Stimulated activated naive CD4-positive, alpha-beta T cell (primary cell): ENCODE data around the gene C2orf68.
"Not testable (repeated sequence)": the region's sequence is repeated elsewhere in the genome, so short reads cannot be mapped to it uniquely, and the experiment has no call there.

Experiments
- DNase-seq, 6 experiments: peaks; one replicate each; lab custom pipeline; 2025; lab: John Stamatoyannopoulos, UW

Gene C2orf68

GRCh38 chr2:85631316-85631715 is 19.4 kb upstream of the C2orf68 start:
- DNase-seq, result no peak

GRCh38 chr2:85628658-85629057 is 16.8 kb upstream of the C2orf68 start:
- DNase-seq, result no peak

- DNase-seq, result no peak
These were observed 12.1 kb upstream of the C2orf68 start for GRCh38 chr2:85623991-85624390.

- no peak for DNase-seq
These were observed 9.5 kb upstream of the C2orf68 start for GRCh38 chr2:85621338-85621737.

GRCh38 chr2:85619617-85620016 is 7.8 kb upstream of the C2orf68 start:
- DNase-seq, result no peak

GRCh38 chr2:85617723-85618122 is 5.9 kb upstream of the C2orf68 start:
- not testable (repeated sequence) for DNase-seq

GRCh38 chr2:85615413-85615728 is 3.5 kb upstream of the C2orf68 start:
- DNase-seq, result no peak

GRCh38 chr2:85614757-85615156 is 2.9 kb upstream of the C2orf68 start:
- not testable (repeated sequence) for DNase-seq

- DNase-seq, result no peak
These were observed 2.0 kb upstream of the C2orf68 start for GRCh38 chr2:85613717-85614515.

- DNase-seq, result peak in 1 of 6 experiments; percentile 33
These were observed 605 bp downstream of the C2orf68 start for GRCh38 chr2:85611217-85611704.

- DNase-seq, result no peak
These were observed 4.3 kb downstream of the C2orf68 start for GRCh38 chr2:85607268-85608215.

GRCh38 chr2:85606116-85606455 is 5.8 kb downstream of the C2orf68 start:
- DNase-seq, result no peak

GRCh38 chr2:85605406-85606115 is 6.3 kb downstream of the C2orf68 start:
- DNase-seq, result no peak

GRCh38 chr2:85604568-85605339 is 7.1 kb downstream of the C2orf68 start:
- DNase-seq, result no peak

- not testable (repeated sequence) for DNase-seq
These were observed 7.8 kb downstream of the C2orf68 start for GRCh38 chr2:85604133-85604444.

- peak; percentile 62 to 80 (median 74) for DNase-seq
These were observed 9.2 kb downstream of the C2orf68 start, which contains the start of gene TMEM150A for GRCh38 chr2:85602476-85603234. TMEM150A (minus strand) TSS chr2:85602698; CDS start chr2:85601948, 750 bp downstream.

GRCh38 chr2:85601771-85602475 is 9.9 kb downstream of the C2orf68 start:
- peak in 1 of 6 experiments; percentile 38 for DNase-seq

- peak in 1 of 6 experiments; percentile 12 for DNase-seq
These were observed 10.7 kb downstream of the C2orf68 start for GRCh38 chr2:85600951-85601770.

GRCh38 chr2:85600235-85600575 is 11.7 kb downstream of the C2orf68 start:
- DNase-seq, result no peak
